WERI-Rb-1 (cell line): ENCODE results near the gene PLXNB2.

Experiments used
- DNase-seq: peaks from one replicate; pipeline ENCODE4 v3.0.0-alpha.2; 2020
- H3K27ac ChIP-seq: fragments of 250-450 bp; sonication (Bioruptor Pico); 2 replicates; pipeline ENCODE4 v1.5.1; 2020; ENCODE audit warnings: mild to moderate bottlenecking, moderate library complexity
- H3K27me3 ChIP-seq: fragments of 250-450 bp; sonication (Bioruptor Pico); 2 replicates; pipeline ENCODE4 v1.5.1; 2021; ENCODE audit warnings: mild to moderate bottlenecking, low read depth, moderate library complexity; ENCODE audit not compliant: insufficient read depth, severe bottlenecking
- H3K36me3 ChIP-seq: fragments of 250-450 bp; sonication (Bioruptor Pico); 2 replicates; pipeline ENCODE4 v1.5.1; 2020; ENCODE audit warnings: mild to moderate bottlenecking, moderate library complexity
- H3K4me3 ChIP-seq: 2 replicates; pipeline ENCODE4 v1.5.1; 2011; ENCODE audit warnings: low read depth, mild to moderate bottlenecking, control low read depth, low read length
- H3K9me3 ChIP-seq: fragments of 250-450 bp; sonication (Bioruptor Pico); 2 replicates; pipeline ENCODE4 v1.5.1; 2021; ENCODE audit warnings: mild to moderate bottlenecking, moderate library complexity; ENCODE audit not compliant: severe bottlenecking
- CTCF ChIP-seq: IDR thresholded peaks from 2 replicates; pipeline ENCODE4 v1.5.1; 2011; ENCODE audit warnings: low read depth, mild to moderate bottlenecking, control low read depth, inconsistent platforms, low read length

PLXNB2 gene

GRCh38 chr22:50249341-50250248, 57.9 kb downstream of the PLXNB2 start:
- Histone ChIP-seq H3K36me3 (peaks cover 49% of the 10 kb centered on the region), H3K27me3 (no peaks in the 10 kb centered on the region), H3K9me3 (no peaks in the 10 kb centered on the region), H3K4me3 (peak overlapping the region; percentile 70), H3K27ac (no peak overlapping the region)
- no peak for TF ChIP-seq CTCF
- no peak for DNase-seq

GRCh38 chr22:50248196-50249081, 59.0 kb downstream of the PLXNB2 start:
- H3K27me3 ChIP-seq = no peaks in the 10 kb centered on the region
- H3K4me3 ChIP-seq = no peak overlapping the region
- H3K36me3 ChIP-seq = peaks cover 39% of the 10 kb centered on the region
- no peak for TF ChIP-seq CTCF
- no peak for DNase-seq
- no peaks in the 10 kb centered on the region for H3K9me3 ChIP-seq
- no peak overlapping the region for H3K27ac ChIP-seq

- Histone ChIP-seq H3K4me3 (no peak overlapping the region), H3K36me3 (peaks cover 36% of the 10 kb centered on the region), H3K9me3 (no peaks in the 10 kb centered on the region), H3K27ac (no peak overlapping the region), H3K27me3 (no peaks in the 10 kb centered on the region)
- DNase-seq = no peak
- no peak for TF ChIP-seq CTCF
Observed at GRCh38 chr22:50247748-50248147, 59.7 kb downstream of the PLXNB2 start.

- Histone ChIP-seq H3K27ac (no peak overlapping the region), H3K9me3 (no peaks in the 10 kb centered on the region), H3K4me3 (no peak overlapping the region), H3K36me3 (peaks cover 36% of the 10 kb centered on the region), H3K27me3 (no peaks in the 10 kb centered on the region)
- TF ChIP-seq CTCF = no peak
- DNase-seq = no peak
Observed at GRCh38 chr22:50246242-50247175, 60.9 kb downstream of the PLXNB2 start.
